Peyer's patch (tissue), 4 donors: ENCODE data around the gene SPARCL1.

Experiments
- POLR2A ChIP-seq, 2 donors: fragments of 450-650 bp; IDR thresholded peaks; one replicate each; pipeline ENCODE4 v1.5.1; 2017; ENCODE audit warnings: antibody characterized with exemption in 2 of 2, mild to moderate bottlenecking in 2 of 2, moderate library complexity in 2 of 2
- TF ChIP-seq, protein P1 (sequence below), 6 experiments: fragments of 450-650 bp in 4 of 6; fragments of 200-600 bp in 2 of 6; sonication (generic) in 1 of 6; IDR thresholded peaks; one replicate each; pipeline ENCODE4 v1.5.1; 2017 to 2019; ENCODE audit warnings: antibody characterized with exemption in 6 of 6, mild to moderate bottlenecking in 3 of 6, moderate library complexity in 1 of 6

GRCh38 chr4:87433342-87433741, 95.8 kb downstream of the SPARCL1 start:
- TF ChIP-seq, protein P1, sequence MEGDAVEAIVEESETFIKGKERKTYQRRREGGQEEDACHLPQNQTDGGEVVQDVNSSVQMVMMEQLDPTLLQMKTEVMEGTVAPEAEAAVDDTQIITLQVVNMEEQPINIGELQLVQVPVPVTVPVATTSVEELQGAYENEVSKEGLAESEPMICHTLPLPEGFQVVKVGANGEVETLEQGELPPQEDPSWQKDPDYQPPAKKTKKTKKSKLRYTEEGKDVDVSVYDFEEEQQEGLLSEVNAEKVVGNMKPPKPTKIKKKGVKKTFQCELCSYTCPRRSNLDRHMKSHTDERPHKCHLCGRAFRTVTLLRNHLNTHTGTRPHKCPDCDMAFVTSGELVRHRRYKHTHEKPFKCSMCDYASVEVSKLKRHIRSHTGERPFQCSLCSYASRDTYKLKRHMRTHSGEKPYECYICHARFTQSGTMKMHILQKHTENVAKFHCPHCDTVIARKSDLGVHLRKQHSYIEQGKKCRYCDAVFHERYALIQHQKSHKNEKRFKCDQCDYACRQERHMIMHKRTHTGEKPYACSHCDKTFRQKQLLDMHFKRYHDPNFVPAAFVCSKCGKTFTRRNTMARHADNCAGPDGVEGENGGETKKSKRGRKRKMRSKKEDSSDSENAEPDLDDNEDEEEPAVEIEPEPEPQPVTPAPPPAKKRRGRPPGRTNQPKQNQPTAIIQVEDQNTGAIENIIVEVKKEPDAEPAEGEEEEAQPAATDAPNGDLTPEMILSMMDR (IDR thresholded peaks at IDR 0.05), result no peak
- TF ChIP-seq POLR2A (IDR thresholded peaks at IDR 0.05), result no peak
